Left hindlimb (tissue), 1 donor: ENCODE measurements around the gene NCAM1.

Experiments
- DNase-seq: peaks from one replicate; pipeline ENCODE4 v3.0.0-alpha.2; 2018

NCAM1 gene

GRCh38 chr11:113260541-113260940 lies 299.3 kb downstream of the NCAM1 start:
- DNase-seq, result no peak

GRCh38 chr11:113261709-113262475 lies 300.7 kb downstream of the NCAM1 start:
- no peak for DNase-seq

- DNase-seq, result no peak
These were observed 301.4 kb downstream of the NCAM1 start for GRCh38 chr11:113262594-113262993.

- no peak for DNase-seq
These were observed 302.4 kb downstream of the NCAM1 start for GRCh38 chr11:113263458-113264259.

- DNase-seq, result no peak
These were observed 304.1 kb downstream of the NCAM1 start for GRCh38 chr11:113265362-113265761.

- DNase-seq, result no peak
These were observed 306.3 kb downstream of the NCAM1 start for GRCh38 chr11:113267493-113267892.

- DNase-seq, result no peak
These were observed 307.9 kb downstream of the NCAM1 start for GRCh38 chr11:113269096-113269495.

- no peak for DNase-seq
These were observed 308.4 kb downstream of the NCAM1 start for GRCh38 chr11:113269636-113270035.

GRCh38 chr11:113270080-113270479 lies 308.9 kb downstream of the NCAM1 start:
- no peak for DNase-seq

GRCh38 chr11:113271551-113272245 lies 310.5 kb downstream of the NCAM1 start:
- no peak for DNase-seq

GRCh38 chr11:113272281-113272680 lies 311.1 kb downstream of the NCAM1 start:
- DNase-seq, result no peak

- no peak for DNase-seq
These were observed 311.9 kb downstream of the NCAM1 start for GRCh38 chr11:113272927-113273615.

- DNase-seq, result no peak
These were observed 312.5 kb downstream of the NCAM1 start for GRCh38 chr11:113273720-113274119.

GRCh38 chr11:113274713-113275582 lies 313.7 kb downstream of the NCAM1 start:
- DNase-seq, result no peak

GRCh38 chr11:113275602-113276001 lies 314.4 kb downstream of the NCAM1 start:
- DNase-seq, result no peak

- DNase-seq, result no peak
These were observed 315.2 kb downstream of the NCAM1 start for GRCh38 chr11:113276466-113276865.

- DNase-seq, result no peak
These were observed 316.7 kb downstream of the NCAM1 start for GRCh38 chr11:113277907-113278306.

- no peak for DNase-seq
These were observed 317.3 kb downstream of the NCAM1 start for GRCh38 chr11:113278481-113278880.

- DNase-seq, result no peak
These were observed 317.7 kb downstream of the NCAM1 start for GRCh38 chr11:113278925-113279324.

GRCh38 chr11:113279591-113279990 lies 318.4 kb downstream of the NCAM1 start:
- no peak for DNase-seq

- DNase-seq, result no peak
These were observed 320.0 kb downstream of the NCAM1 start for GRCh38 chr11:113281052-113281725.
